Suprapubic skin (tissue), 4 donors: Measurements from ENCODE around the gene ANKS1A.

Experiments used
- POLR2A ChIP-seq, 2 donors: fragments of 450-650 bp; IDR thresholded peaks; one replicate each; pipeline ENCODE4 v1.6.1; 2017; ENCODE audit warnings: antibody characterized with exemption in 2 of 2, mild to moderate bottlenecking in 2 of 2, moderate library complexity in 2 of 2
- POLR2AphosphoS5 ChIP-seq, 3 donors: sonication (generic); formaldehyde crosslinking; IDR thresholded peaks; one replicate each; pipeline ENCODE4 v1.6.1; 2017; ENCODE audit warnings: antibody characterized with exemption in 3 of 3

DNA sequence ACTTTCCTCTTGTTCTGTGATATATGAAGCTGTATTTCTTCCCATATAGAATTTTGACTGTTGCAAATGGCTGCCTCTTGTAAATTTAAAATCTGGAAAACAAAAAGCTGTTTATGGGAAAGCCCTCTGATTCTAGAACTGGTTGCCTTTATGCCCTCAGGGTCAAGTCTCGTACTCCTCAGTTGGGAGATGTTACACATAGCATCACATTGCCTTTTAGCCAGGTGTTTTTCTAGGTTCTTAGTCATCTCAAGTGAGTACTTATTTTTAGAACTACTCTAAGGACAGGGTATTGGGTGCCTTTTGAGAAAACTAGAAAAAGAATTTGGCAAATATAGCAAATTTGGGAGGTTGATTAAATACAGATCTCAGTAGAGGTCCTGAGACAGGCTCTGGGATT lies 58.5 kb downstream of the ANKS1A start:
- TF ChIP-seq POLR2A (IDR thresholded peaks at IDR 0.05): no peak
- TF ChIP-seq POLR2AphosphoS5 (IDR thresholded peaks at IDR 0.05): no peak
